HFFc6 (cell line): Measurements from ENCODE around the gene BCL2. TPM values are rescaled to one million over a fixed set of nuclear protein-coding genes. Genes with fewer than 3 reads are reported as not detected.

Experiments
- DNase-seq: peaks from one replicate; pipeline ENCODE4 v3.0.0-alpha.2; 2018
- H3K27ac Mint-ChIP-seq: 2 replicates; pipeline ENCODE4 v1.8.0; 2020; ENCODE audit warnings: mild to moderate bottlenecking, mixed read lengths
- H3K27me3 Mint-ChIP-seq: 2 replicates; pipeline ENCODE4 v1.8.0; 2021; ENCODE audit warnings: mild to moderate bottlenecking, moderate library complexity, mixed read lengths; ENCODE audit not compliant: insufficient read depth
- H3K36me3 Mint-ChIP-seq: 2 replicates; pipeline ENCODE4 v1.8.0; 2021; ENCODE audit warnings: low read depth, mixed read lengths
- H3K4me1 Mint-ChIP-seq: 2 replicates; pipeline ENCODE4 v1.8.0; 2020; ENCODE audit warnings: low read depth, mixed read lengths
- H3K4me3 Mint-ChIP-seq: 2 replicates; pipeline ENCODE4 v1.8.0; 2020; ENCODE audit warnings: mild to moderate bottlenecking, moderate library complexity, mixed read lengths
- H3K9me3 Mint-ChIP-seq: 2 replicates; pipeline ENCODE4 v1.8.0; 2020; ENCODE audit warnings: mild to moderate bottlenecking, mixed read lengths
- total RNA-seq, 6 experiments: library from RNA; stranded (reverse); fragmentation: NEBNext Ultra II Directional; extraction: Animal tissue kit (Norgen Biotek cat#: 25700); gene quantifications; 2 replicates in 1 of 6; 3 replicates in 5 of 6; pipeline ENCODE4 v1.2.3, GENCODE V29; 2021
- TF ChIP-seq, protein P1 (sequence below): fragments of 200-600 bp; sonication (generic); IDR thresholded peaks from 2 replicates; pipeline ENCODE4 v1.5.0; 2021; ENCODE audit warnings: antibody characterized with exemption, mild to moderate bottlenecking

Gene BCL2
- total RNA-seq, 6 experiments from 2014 or later, result 0.17 to 1.1 (median 0.95) TPM

DNA sequence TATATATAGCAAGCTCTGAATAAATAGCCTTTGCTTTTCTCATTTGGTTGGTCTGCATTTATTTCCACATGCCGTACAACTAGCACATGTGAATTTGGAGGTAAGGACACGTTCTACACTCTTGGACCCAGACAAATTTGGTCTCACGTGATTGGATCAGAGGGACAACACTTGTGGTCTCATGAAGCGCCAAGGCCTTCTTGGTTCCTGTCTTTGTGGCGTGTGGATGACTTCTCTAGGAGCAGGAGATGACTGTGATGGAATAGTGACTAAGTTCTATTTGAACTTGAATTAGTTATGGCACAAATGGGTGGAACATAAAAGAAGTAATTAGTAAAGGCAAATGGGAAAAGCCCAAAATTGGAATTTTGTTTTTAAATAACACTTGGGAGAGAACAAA lies 206.9 kb downstream of the BCL2 start:
- no peaks in the 10 kb centered on the region for H3K36me3 Mint-ChIP-seq
- no peaks in the 10 kb centered on the region for H3K9me3 Mint-ChIP-seq
- H3K4me3 Mint-ChIP-seq, result no peak overlapping the region
- H3K4me1 Mint-ChIP-seq, result no peaks in the 10 kb centered on the region
- DNase-seq, result no peak
- H3K27ac Mint-ChIP-seq, result no peak overlapping the region
- TF ChIP-seq, protein P1, sequence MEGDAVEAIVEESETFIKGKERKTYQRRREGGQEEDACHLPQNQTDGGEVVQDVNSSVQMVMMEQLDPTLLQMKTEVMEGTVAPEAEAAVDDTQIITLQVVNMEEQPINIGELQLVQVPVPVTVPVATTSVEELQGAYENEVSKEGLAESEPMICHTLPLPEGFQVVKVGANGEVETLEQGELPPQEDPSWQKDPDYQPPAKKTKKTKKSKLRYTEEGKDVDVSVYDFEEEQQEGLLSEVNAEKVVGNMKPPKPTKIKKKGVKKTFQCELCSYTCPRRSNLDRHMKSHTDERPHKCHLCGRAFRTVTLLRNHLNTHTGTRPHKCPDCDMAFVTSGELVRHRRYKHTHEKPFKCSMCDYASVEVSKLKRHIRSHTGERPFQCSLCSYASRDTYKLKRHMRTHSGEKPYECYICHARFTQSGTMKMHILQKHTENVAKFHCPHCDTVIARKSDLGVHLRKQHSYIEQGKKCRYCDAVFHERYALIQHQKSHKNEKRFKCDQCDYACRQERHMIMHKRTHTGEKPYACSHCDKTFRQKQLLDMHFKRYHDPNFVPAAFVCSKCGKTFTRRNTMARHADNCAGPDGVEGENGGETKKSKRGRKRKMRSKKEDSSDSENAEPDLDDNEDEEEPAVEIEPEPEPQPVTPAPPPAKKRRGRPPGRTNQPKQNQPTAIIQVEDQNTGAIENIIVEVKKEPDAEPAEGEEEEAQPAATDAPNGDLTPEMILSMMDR, result no peak
- peaks cover 24% of the 10 kb centered on the region for H3K27me3 Mint-ChIP-seq

DNA sequence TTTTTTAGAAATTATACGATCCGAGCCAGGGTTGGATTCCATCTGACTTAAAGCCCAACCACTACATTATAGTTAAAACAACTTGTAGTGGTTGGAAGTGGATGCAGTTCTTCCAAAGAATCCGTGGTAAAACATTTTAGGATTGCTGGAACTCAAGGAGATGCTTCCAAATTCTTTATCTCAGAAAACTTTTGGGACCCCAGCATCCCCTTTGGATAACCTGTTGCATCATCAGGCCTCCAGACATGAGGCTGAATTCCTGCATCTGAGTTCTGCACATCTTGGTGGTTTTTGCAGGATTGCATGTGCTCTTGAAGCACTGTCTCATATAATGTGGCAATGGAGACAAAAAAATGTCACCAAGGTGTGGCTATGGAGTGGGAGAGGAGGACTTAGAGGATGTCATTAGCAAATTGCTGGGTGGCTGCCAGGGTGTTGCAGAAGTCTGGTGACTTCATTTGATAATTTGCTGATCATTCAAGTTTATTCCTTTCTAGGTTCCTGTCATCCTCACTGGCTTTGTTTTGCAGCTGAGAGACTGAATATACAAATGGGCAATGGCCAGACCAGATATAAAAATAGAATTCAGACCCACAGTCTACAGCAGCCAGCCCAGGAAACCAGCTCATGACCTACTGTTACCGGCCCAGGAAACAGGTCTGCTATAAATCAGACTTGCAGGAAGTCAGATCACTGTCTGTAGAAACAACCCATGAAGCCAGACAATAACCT lies 207.7 kb downstream of the BCL2 start:
- DNase-seq, result no peak
- Mint-ChIP-seq H3K36me3 (no peaks in the 10 kb centered on the region), H3K27me3 (peaks cover 28% of the 10 kb centered on the region), H3K27ac (no peak overlapping the region), H3K9me3 (no peaks in the 10 kb centered on the region), H3K4me3 (no peak overlapping the region), H3K4me1 (no peaks in the 10 kb centered on the region)
- TF ChIP-seq, protein P1, result no peak

DNA sequence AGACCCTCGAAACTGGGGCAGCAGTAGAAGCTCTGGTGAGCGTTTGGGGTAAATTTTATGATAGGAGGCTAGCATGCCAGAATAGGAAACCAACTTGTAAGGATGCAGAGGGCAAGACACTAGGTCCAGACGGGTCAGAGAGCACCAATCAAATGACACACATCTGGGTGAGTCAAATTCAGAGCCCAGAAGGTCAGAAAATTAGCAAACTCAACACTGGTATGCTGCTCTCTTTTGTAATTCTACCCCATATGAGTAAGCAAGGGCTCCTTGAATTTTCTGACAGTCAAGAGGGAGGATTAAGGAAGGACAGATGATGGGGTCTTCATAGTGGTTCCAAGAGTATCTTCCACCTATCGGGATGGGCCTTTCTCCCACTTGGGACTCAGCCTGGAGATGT lies 209.8 kb downstream of the BCL2 start:
- H3K36me3 Mint-ChIP-seq, result no peaks in the 10 kb centered on the region
- DNase-seq, result no peak
- H3K27me3 Mint-ChIP-seq, result peaks cover 27% of the 10 kb centered on the region
- no peaks in the 10 kb centered on the region for H3K4me1 Mint-ChIP-seq
- no peaks in the 10 kb centered on the region for H3K9me3 Mint-ChIP-seq
- H3K4me3 Mint-ChIP-seq, result no peak overlapping the region
- TF ChIP-seq, protein P1, result no peak
- H3K27ac Mint-ChIP-seq, result no peak overlapping the region

DNA sequence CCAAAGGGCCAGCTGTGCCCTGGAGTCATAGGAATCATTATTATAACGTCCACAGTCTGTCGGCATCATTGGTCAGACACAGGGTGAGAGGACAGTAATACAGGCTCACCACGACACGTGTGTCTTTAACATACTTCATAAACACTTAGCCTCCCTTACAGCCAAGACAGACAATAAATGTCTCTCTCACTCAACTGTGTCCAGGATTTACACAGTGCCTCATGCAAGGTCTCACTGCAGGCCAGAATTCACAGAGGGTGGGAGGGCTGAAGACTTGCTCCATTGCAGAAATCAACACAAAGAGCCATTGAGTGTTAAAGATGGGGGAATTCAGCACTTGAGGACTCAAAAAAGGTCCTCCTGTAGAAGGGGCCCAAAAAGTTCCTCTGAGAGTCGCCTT lies 210.5 kb downstream of the BCL2 start:
- TF ChIP-seq, protein P1, result no peak
- Mint-ChIP-seq H3K27ac (no peak overlapping the region), H3K36me3 (no peaks in the 10 kb centered on the region), H3K9me3 (no peaks in the 10 kb centered on the region), H3K4me1 (no peaks in the 10 kb centered on the region), H3K4me3 (no peak overlapping the region), H3K27me3 (peaks cover 26% of the 10 kb centered on the region)
- no peak for DNase-seq

DNA sequence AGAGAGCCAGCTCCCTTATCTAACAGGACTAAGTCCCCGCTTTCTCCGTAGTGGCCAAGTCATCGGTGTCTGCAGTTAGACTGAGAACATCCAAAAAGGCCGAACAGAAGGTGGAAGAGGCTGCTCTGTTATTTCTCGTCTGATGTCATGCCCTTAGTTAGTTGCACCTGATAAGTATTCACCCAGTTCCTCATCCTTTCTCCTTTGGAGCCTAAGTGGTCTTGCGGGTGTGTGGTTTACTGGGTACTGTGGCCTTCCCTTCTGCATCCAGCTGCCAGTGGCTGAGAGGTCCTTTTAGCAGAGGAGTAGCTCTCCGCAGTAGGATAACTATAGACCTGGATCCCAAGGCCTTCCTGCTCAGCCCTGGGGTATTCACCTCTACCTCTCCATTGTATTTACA lies 211.6 kb downstream of the BCL2 start:
- Mint-ChIP-seq H3K4me3 (no peak overlapping the region), H3K9me3 (peaks cover 5% of the 10 kb centered on the region; the same call in 1 of the 2 replicates), H3K4me1 (no peaks in the 10 kb centered on the region), H3K36me3 (no peaks in the 10 kb centered on the region), H3K27me3 (peaks cover 26% of the 10 kb centered on the region), H3K27ac (no peak overlapping the region)
- TF ChIP-seq, protein P1, result no peak
- DNase-seq, result no peak
